K562 (cell line): ENCODE data around the gene NKX6-2.

Source experiments
- DACH1 ChIP-seq: fragments of 450-650 bp; IDR thresholded peaks from 2 replicates; pipeline ENCODE4 v1.6.1; 2018; ENCODE audit not compliant: partially characterized antibody
- EP300 ChIP-seq: IDR thresholded peaks from 2 replicates; pipeline ENCODE4 v1.6.1; 2012; ENCODE audit warnings: low read length, improper control_type of control experiment
- HOXB6 ChIP-seq: fragments of 250-450 bp; sonication (Bioruptor Pico); IDR thresholded peaks from 2 replicates; pipeline ENCODE4 v1.5.1; 2022; ENCODE audit warnings: mild to moderate bottlenecking, borderline replicate concordance
- KDM1A ChIP-seq, 2 experiments: fragments of 450-650 bp; IDR thresholded peaks; 2 replicates each; pipeline ENCODE4 v1.6.1; 2016; ENCODE audit warnings: mild to moderate bottlenecking in 2 of 2
- OTX1 ChIP-seq: fragments of 450-650 bp; formaldehyde crosslinking; IDR thresholded peaks from 2 replicates; pipeline ENCODE4 v1.4.0; 2022; ENCODE audit warnings: mild to moderate bottlenecking
- PCBP2 ChIP-seq: fragments of 200-400 bp; formaldehyde crosslinking; IDR thresholded peaks from 2 replicates; pipeline ENCODE4 v1.6.1; 2018; ENCODE audit warnings: low read length, low read depth, mild to moderate bottlenecking, moderate library complexity; ENCODE audit not compliant: poor library complexity, severe bottlenecking
- SPI1 ChIP-seq: IDR thresholded peaks from 2 replicates; pipeline ENCODE4 v1.6.1; 2011; ENCODE audit warnings: low read depth, low read length, control low read depth, borderline replicate concordance
- TF ChIP-seq, protein P1 (sequence below), 3 experiments: IDR thresholded peaks in 2 of 3; conservative IDR thresholded peaks in 1 of 3; 2 replicates each; pipeline ENCODE4 v1.5.1; 2011 to 2012; ENCODE audit warnings: low read length in 3 of 3, mild to moderate bottlenecking in 3 of 3, control low read depth in 2 of 3, improper control_type of control experiment in 1 of 3, inconsistent platforms in 1 of 3, low read depth in 1 of 3, mixed read lengths in 1 of 3, moderate library complexity in 1 of 3; ENCODE audit not compliant: insufficient read depth in 2 of 3
- TF ChIP-seq, protein P2 (sequence below): sonication (generic); formaldehyde crosslinking; IDR thresholded peaks from 2 replicates; pipeline ENCODE4 v1.8.1; 2022; ENCODE audit warnings: missing genetic modification reagents

DNA sequence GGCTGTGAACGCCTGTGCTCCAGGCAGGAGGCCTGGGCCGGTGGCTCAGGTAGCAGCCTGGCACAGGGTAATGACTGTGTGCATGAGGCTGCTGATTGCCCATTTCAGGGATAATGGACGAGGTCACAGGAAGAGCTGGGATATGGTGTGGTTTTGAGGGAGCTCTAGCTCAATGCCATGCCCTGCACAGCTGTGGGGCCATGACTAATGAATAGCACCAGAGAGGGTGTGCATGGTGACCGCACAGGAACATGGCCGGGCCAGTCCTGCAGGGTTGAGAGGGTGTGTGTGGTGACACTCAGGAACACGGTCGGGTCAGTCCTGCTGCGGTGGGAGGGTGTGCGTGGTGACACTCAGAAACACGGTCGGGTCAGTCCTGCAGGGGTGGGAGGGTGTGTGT, 21.8 kb downstream of the NKX6-2 start:
- TF ChIP-seq KDM1A (IDR thresholded peaks at IDR 0.05) (no peak), SPI1 (no peak), PCBP2 (no peak), OTX1 (CRISPR knock-in tag) (no peak), DACH1 (no peak), HOXB6 (CRISPR knock-in tag) (no peak), EP300 (no peak)
- TF ChIP-seq, protein P1, sequence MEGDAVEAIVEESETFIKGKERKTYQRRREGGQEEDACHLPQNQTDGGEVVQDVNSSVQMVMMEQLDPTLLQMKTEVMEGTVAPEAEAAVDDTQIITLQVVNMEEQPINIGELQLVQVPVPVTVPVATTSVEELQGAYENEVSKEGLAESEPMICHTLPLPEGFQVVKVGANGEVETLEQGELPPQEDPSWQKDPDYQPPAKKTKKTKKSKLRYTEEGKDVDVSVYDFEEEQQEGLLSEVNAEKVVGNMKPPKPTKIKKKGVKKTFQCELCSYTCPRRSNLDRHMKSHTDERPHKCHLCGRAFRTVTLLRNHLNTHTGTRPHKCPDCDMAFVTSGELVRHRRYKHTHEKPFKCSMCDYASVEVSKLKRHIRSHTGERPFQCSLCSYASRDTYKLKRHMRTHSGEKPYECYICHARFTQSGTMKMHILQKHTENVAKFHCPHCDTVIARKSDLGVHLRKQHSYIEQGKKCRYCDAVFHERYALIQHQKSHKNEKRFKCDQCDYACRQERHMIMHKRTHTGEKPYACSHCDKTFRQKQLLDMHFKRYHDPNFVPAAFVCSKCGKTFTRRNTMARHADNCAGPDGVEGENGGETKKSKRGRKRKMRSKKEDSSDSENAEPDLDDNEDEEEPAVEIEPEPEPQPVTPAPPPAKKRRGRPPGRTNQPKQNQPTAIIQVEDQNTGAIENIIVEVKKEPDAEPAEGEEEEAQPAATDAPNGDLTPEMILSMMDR (IDR thresholded peaks at IDR 0.05 in 2 of 3, conservative IDR thresholded peaks at IDR 0.05 in 1 of 3; ENCODE audit: insufficient read depth in 2 of 3, low read depth in 1 of 3, low read length in 3 of 3) = no peak
- TF ChIP-seq, protein P2, sequence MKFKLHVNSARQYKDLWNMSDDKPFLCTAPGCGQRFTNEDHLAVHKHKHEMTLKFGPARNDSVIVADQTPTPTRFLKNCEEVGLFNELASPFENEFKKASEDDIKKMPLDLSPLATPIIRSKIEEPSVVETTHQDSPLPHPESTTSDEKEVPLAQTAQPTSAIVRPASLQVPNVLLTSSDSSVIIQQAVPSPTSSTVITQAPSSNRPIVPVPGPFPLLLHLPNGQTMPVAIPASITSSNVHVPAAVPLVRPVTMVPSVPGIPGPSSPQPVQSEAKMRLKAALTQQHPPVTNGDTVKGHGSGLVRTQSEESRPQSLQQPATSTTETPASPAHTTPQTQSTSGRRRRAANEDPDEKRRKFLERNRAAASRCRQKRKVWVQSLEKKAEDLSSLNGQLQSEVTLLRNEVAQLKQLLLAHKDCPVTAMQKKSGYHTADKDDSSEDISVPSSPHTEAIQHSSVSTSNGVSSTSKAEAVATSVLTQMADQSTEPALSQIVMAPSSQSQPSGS (CRISPR knock-in tag) = no peak
